Skin of body (tissue), 2 donors: ENCODE results near the gene TPTE2. TPM values are rescaled to one million over a fixed set of nuclear protein-coding genes. Genes with fewer than 3 reads are reported as not detected.
"Not testable (repeated sequence)": the region's sequence is repeated elsewhere in the genome, so short reads cannot be mapped to it uniquely, and the experiment has no call there.

Experiments used
- DNase-seq: peaks from one replicate; lab custom pipeline; 2025; lab: John Stamatoyannopoulos, UW
- total RNA-seq: library from RNA; depleted of rRNA; stranded (reverse); fragments of >200 nt; gene quantifications from one replicate; pipeline ENCODE4 v1.2.3, GENCODE V29; 2014

Gene TPTE2
- total RNA-seq: not detected

DNA sequence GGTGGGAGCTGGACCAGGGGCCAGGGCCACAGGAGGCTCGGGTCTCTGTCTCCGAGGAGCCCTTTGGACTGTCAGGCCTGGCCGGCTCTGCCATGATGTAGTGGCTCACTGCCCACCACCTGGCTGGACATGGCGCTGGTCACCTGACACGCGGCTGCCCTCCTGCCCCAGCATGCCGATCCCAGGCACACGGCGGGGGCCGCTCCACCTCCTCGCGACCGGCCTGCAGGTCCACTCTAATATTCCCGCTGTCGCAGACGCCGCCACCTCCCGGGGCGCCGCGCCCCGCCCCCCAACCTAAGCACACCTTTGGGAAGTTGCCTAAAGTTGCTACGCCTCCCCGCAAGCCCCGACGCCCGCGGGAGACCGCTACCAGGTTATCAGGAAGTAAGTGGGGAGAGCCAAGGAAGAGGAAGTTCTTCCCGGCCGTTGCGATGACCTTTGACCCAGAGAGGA is at the start of gene TPTE2:
TSS of gene TPTE2 (minus strand) at position 406 of the 456 bp plus-strand sequence. CDS start 58,298 bp downstream, outside the sequence.
- DNase-seq: not testable (repeated sequence)

GRCh38 chr13:19607523-19608078 is 46.3 kb upstream of the TPTE2 start:
- DNase-seq: no peak

DNA sequence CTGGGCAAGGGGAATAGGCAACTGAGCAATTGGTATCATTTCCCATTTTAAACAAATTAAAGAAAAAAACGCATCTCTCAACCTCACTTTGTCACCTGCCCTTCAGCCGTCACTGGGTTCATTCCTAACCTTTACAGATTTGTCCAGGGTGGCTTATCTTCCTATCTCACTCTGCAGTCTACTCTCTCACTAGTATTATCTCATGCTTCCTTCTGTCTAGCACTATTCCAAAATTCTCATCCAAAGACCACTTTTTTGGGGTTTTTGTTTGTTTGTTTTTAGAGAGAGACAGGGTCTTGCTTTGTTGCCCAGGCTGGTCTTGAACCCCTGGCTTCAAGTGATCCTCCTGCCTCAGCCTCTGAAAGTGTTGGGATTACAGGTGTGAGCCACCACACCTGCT is 45.4 kb upstream of the TPTE2 start:
- no peak for DNase-seq

DNA sequence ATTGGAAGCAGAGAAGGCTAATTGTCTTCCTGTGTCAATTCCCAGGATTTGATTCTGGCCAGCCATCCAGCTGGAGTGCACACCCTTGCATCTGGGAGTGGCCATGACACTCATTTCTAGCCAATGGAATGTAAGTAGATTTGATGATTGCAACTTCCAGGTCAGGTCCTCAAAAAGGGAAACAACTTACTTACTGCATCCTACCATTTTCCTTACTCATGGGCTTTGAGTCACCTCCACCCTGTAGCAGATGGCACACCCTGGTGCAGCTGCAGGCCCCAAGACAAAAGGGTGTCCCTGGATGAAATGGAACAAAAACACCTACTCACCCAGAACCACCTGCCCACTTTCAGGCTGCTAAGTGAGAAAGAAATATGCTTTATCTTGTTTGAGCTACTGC is 44.8 kb upstream of the TPTE2 start:
- DNase-seq: no peak

DNA sequence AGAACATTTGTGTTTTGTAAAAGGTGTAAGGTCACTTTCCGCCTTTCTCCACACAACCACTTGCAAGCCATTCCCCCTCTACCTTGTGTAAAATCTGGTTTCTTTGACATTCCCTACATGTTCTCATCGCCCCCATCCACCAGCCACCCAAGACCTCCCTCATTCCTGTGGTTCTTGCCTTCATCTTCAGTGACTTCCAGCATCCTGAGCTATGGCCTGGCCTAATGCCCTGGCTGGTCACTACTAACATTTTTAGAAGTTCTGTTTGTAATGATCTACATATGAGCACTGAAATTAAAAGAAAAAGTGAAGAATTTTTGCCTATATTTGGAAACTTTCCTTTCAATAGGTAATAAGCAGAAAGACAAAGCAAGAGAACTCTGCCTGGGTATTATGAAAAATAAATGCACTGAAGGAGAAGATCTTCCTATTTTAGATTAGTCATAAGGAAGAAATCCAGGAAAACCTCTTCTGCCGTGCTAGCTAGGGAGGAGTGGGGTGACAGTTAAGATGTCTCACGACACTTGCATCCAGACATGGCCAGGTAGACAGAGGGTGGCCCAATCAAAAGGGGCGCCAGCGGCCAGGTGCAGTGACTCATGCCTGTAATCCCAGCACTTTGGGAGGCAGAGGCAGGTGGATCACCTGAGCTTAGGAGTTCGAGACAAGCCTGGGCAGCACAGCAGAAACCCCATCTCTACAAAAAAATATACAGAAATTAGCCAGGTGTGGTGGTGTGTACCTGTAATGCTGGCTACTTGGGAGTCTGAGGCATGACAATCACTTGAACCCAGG is 44.0 kb upstream of the TPTE2 start:
- DNase-seq: no peak

DNA sequence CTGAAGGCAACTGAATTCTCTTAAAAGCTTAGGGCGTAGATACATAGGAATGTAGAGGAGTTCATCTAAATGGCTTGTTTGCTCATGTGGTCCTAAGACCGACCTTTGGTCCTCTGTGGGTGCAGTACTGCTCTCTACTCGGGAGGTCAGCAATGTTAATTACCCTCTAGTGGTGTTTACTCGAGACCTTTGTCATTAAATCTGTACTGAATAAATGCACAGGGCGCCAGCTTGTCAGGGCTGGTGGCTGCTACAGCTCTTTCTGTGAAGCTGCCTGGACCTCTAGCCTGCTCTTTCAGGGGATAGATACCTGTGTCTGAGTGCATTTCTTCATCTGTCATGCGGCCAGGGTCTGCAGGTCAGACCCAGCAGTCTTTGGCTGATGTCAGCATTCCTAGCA is 43.0 kb upstream of the TPTE2 start:
- no peak for DNase-seq

GRCh38 chr13:19601749-19602725 is 40.7 kb upstream of the TPTE2 start:
- no peak for DNase-seq

DNA sequence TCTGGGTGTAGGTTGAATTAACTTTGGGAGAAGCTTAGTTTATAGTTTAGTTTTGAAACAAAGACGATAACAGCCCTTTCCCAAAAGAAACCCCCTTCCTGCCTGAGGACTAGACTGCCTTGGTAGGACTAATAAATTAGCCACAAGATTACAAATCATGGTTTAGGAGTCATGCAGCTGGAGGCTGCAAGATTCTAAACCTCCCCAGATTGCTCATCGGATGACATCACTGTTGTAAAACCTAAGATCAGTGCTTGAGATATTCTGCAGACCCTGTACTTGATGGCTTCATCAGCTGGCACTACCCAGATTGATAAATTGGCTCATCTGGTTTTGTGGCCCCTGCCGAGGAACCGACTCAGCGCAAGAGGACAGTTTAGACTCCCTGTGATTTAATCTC is 36.2 kb upstream of the TPTE2 start:
- no peak for DNase-seq

- DNase-seq: no peak
Measured at GRCh38 chr13:19596960-19597361, 35.6 kb upstream of the TPTE2 start.

- no peak for DNase-seq
Measured at GRCh38 chr13:19596086-19596485, 34.8 kb upstream of the TPTE2 start.

GRCh38 chr13:19592657-19593180 is 31.4 kb upstream of the TPTE2 start:
- DNase-seq: no peak

DNA sequence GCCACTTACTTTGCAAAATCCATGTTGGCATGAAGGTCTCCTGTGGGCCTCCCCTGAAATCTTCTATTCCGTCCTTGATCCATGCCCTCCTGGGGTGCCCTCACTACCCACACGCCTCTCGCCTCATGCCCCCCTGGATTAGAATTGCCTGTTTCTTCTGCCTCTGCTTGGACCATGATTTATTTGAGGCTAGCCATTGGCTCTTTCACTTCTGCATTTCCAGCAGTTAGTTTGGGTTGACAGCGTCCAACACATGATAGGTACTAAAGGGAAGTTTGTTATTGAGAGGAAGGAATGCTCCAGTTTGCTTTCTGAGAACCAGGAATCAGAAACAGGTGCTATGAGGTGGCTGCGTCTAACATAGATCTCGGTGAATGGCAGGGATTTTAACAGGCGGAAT is 30.5 kb upstream of the TPTE2 start:
- no peak for DNase-seq

GRCh38 chr13:19590423-19590822 is 29.1 kb upstream of the TPTE2 start:
- DNase-seq: no peak

DNA sequence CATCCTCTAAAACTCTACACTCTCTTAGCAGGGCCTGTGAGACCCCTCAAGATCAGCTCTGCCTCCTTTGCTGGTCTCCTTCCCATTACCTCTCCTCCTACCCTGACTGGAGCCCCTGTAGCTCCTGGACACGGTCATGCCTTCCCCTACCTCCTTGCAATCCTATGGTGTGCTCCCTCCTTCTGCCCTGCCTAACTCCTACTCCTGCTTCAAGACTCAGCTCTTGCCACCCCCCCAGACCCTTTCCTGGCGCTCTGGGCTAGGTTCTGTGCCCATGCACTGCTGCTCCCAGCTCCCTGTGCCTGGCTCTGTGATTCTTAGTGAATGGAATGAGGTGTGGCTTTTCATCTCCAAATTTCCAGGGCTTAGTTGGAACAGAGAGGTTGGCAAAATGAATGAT is 28.0 kb upstream of the TPTE2 start:
- DNase-seq: no peak

- no peak for DNase-seq
Measured at GRCh38 chr13:19587635-19588300, 26.4 kb upstream of the TPTE2 start.

DNA sequence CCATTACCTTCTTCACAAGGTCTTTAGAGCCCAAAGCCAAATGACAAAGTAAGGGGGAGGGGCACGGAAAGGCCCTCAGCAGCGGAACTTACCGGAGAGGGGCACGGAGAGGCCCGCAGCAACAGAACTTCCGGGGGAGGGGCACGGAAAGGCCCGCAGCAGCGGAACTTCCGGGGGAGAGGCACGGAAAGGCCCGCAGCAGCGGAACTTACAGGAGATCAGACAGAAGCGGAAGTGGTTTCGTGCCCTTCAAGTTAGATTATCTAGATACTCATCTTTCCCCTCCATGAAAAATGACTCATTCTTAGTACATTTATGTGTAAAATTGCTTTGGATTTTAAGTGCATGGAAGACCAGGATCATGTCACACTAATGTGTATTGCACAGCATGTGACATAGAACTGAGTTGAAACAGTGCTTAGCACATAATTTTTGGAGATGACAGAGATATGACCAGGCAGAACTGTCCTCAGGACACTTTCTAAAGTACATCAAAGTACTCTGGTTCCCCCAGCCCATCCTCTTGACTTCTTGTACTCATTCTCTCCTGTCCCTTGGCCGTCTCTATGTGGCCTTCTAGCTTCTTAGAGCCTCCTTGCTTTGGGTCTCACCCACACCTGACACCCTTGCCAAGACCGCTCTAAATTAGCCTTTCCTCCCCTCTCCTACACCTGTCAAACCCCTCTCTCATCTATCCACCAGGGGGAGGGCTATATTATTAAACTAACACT is 25.7 kb upstream of the TPTE2 start:
- DNase-seq: no peak

GRCh38 chr13:19581675-19582074 is 20.3 kb upstream of the TPTE2 start:
- no peak for DNase-seq

DNA sequence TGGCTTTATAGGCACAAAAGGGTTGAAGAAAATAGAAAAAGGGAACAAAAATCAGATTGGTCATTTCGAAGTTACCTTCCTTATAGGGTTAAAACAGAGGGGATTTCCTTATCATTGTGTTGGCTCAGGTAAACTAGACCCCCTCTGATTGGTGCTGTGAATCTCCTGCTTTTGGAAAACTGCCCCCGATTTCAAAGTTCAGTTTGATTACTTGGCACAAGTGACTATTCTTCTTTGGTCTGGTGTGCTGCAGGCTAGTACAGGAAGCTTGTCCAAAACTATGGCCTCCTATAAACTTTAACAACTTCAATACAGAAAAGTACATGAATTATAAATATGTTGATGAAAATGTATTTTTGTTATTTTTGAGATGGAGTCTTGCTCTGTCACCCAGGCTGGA is 13.9 kb upstream of the TPTE2 start:
- DNase-seq: no peak

- no peak for DNase-seq
Measured at GRCh38 chr13:19573120-19573716, 11.9 kb upstream of the TPTE2 start.

DNA sequence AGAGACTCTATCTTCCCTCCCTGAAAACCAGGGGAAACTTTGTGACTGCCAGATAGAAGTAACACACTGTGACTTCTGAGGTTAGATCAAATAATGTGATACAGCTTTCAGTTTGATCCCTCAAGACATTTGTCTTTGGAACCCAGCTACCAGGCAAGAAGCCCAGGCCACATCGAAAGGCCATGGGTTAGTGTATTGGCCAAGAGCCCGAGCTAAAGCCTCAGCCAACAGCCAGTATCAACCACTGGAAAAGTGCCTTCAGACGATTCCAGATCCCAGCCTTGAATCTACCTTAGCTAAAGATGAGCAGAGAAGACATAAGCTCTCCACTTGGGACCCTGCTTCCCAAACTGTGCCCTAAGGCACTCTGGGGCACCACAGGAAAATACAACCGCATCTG is 10.9 kb upstream of the TPTE2 start:
- DNase-seq: no peak
